Neutrophil (primary cell): ENCODE measurements around the gene TMEM144.
"Not testable (repeated sequence)": the region's sequence is repeated elsewhere in the genome, so short reads cannot be mapped to it uniquely, and the experiment has no call there.

Experiments
- H3K27ac ChIP-seq: fragments of 200-600 bp; sonication (generic); 2 replicates; pipeline ENCODE4 v1.5.1; 2016; ENCODE audit warnings: mild to moderate bottlenecking, moderate library complexity
- H3K27me3 ChIP-seq: fragments of 200-600 bp; sonication (generic); 2 replicates; pipeline ENCODE4 v1.6.0; 2016; ENCODE audit warnings: mild to moderate bottlenecking
- H3K36me3 ChIP-seq: fragments of 200-600 bp; sonication (generic); 2 replicates; pipeline ENCODE4 v1.5.1; 2017
- H3K4me1 ChIP-seq, 2 experiments: fragments of 200-600 bp in 1 of 2; sonication (generic) in 1 of 2; 1 replicate in 1 of 2; 2 replicates in 1 of 2; pipeline versions ENCODE4 v1.5.1 to v1.6.1; 2013 to 2016; ENCODE audit warnings: low read depth in 1 of 2, low read length in 1 of 2, mild to moderate bottlenecking in 1 of 2, moderate library complexity in 1 of 2; ENCODE audit not compliant: control insufficient read depth in 1 of 2, insufficient read depth in 1 of 2
- H3K4me3 ChIP-seq, 2 experiments: fragments of 200-600 bp in 1 of 2; sonication (generic) in 1 of 2; 1 replicate in 1 of 2; 2 replicates in 1 of 2; pipeline ENCODE4 v1.5.1; 2013 to 2016; ENCODE audit warnings: low read depth in 1 of 2, low read length in 1 of 2, mild to moderate bottlenecking in 1 of 2, moderate library complexity in 1 of 2
- H3K9me3 ChIP-seq: fragments of 200-600 bp; sonication (generic); 2 replicates; pipeline ENCODE4 v1.5.1; 2016
- CTCF ChIP-seq: fragments of 200-600 bp; sonication (generic); IDR thresholded peaks from 2 replicates; pipeline ENCODE4 v1.5.1; 2016; ENCODE audit warnings: antibody characterized with exemption

The TMEM144 gene

GRCh38 chr4:158211222-158211621 is 936 bp downstream of the TMEM144 start:
- peaks cover 25 to 29% of the 10 kb centered on the region in 2 experiments for H3K4me1 ChIP-seq
- no peaks in the 10 kb centered on the region for H3K9me3 ChIP-seq
- H3K4me3 ChIP-seq: peak overlapping the region in 1 of 2 experiments; percentile 67
- TF ChIP-seq CTCF: no peak
- no peak overlapping the region for H3K27ac ChIP-seq
- no peaks in the 10 kb centered on the region for H3K36me3 ChIP-seq
- H3K27me3 ChIP-seq: no peaks in the 10 kb centered on the region

GRCh38 chr4:158213466-158213865 is 3.2 kb downstream of the TMEM144 start:
- Histone ChIP-seq H3K4me3 (no peak overlapping the region), H3K4me1 (peaks cover 25 to 29% of the 10 kb centered on the region in 2 experiments), H3K9me3 (no peaks in the 10 kb centered on the region), H3K27me3 (no peaks in the 10 kb centered on the region), H3K27ac (no peak overlapping the region), H3K36me3 (no peaks in the 10 kb centered on the region)
- no peak for TF ChIP-seq CTCF

- Histone ChIP-seq H3K27ac (no peak overlapping the region), H3K4me3 (no peak overlapping the region), H3K36me3 (no peaks in the 10 kb centered on the region), H3K4me1 (peaks cover 18 to 21% of the 10 kb centered on the region in 2 experiments), H3K27me3 (no peaks in the 10 kb centered on the region), H3K9me3 (no peaks in the 10 kb centered on the region)
- no peak for TF ChIP-seq CTCF
Observed at GRCh38 chr4:158214856-158215255, 4.6 kb downstream of the TMEM144 start.

GRCh38 chr4:158217763-158218162 is 7.5 kb downstream of the TMEM144 start:
- Histone ChIP-seq H3K9me3 (no peaks in the 10 kb centered on the region), H3K36me3 (no peaks in the 10 kb centered on the region), H3K27ac (no peak overlapping the region), H3K4me1 (peaks cover 23 to 25% of the 10 kb centered on the region in 2 experiments), H3K4me3 (no peak overlapping the region), H3K27me3 (no peaks in the 10 kb centered on the region)
- TF ChIP-seq CTCF: no peak

GRCh38 chr4:158219623-158220022 is 9.3 kb downstream of the TMEM144 start:
- H3K4me3 ChIP-seq: no peak overlapping the region
- H3K27ac ChIP-seq: no peak overlapping the region
- no peaks in the 10 kb centered on the region for H3K27me3 ChIP-seq
- TF ChIP-seq CTCF: no peak
- no peaks in the 10 kb centered on the region for H3K36me3 ChIP-seq
- no peaks in the 10 kb centered on the region for H3K9me3 ChIP-seq
- peaks cover 23 to 25% of the 10 kb centered on the region in 2 experiments for H3K4me1 ChIP-seq

GRCh38 chr4:158224318-158224717 is 14.0 kb downstream of the TMEM144 start:
- not testable (repeated sequence) for H3K36me3 ChIP-seq, H3K27me3 ChIP-seq, H3K27ac ChIP-seq, H3K4me3 ChIP-seq, H3K9me3 ChIP-seq
- peaks cover 23 to 25% of the 10 kb centered on the region in 2 experiments for H3K4me1 ChIP-seq

- not testable (repeated sequence) for H3K36me3 ChIP-seq, H3K4me3 ChIP-seq, H3K9me3 ChIP-seq, H3K27ac ChIP-seq, H3K27me3 ChIP-seq
- peaks cover 17 to 18% of the 10 kb centered on the region in 2 experiments for H3K4me1 ChIP-seq
Observed at GRCh38 chr4:158224999-158225398, 14.7 kb downstream of the TMEM144 start.

GRCh38 chr4:158227880-158228279 is 17.6 kb downstream of the TMEM144 start:
- not testable (repeated sequence) for H3K4me3 ChIP-seq, H3K4me1 ChIP-seq, H3K27me3 ChIP-seq, H3K27ac ChIP-seq, H3K9me3 ChIP-seq, H3K36me3 ChIP-seq

GRCh38 chr4:158228399-158228798 is 18.1 kb downstream of the TMEM144 start:
- not testable (repeated sequence) for H3K4me1 ChIP-seq, H3K27ac ChIP-seq, H3K9me3 ChIP-seq, H3K27me3 ChIP-seq, H3K4me3 ChIP-seq, H3K36me3 ChIP-seq
